SU-DHL-6 (cell line): ENCODE results near the gene NTN4.
A peak's percentile ranks its signal among the peaks of the same experiment; 100 is the strongest.

Source experiments
- H2AFZ ChIP-seq: fragments of 200-600 bp; sonication (generic); 2 replicates; pipeline ENCODE4 v1.6.1; 2014; ENCODE audit warnings: low read depth, mild to moderate bottlenecking, moderate library complexity, mixed read lengths, antibody characterized with exemption, low read length; ENCODE audit not compliant: severe bottlenecking
- H3F3A ChIP-seq: fragments of 200-600 bp; shearing (Covaris generic); 2 replicates; pipeline ENCODE4 v1.6.0; 2016; ENCODE audit warnings: antibody characterized with exemption, mild to moderate bottlenecking; ENCODE audit not compliant: insufficient read depth
- H3K27ac ChIP-seq: fragments of 200-600 bp; sonication (generic); 2 replicates; pipeline ENCODE4 v1.5.1; 2016; ENCODE audit warnings: low read depth, mild to moderate bottlenecking, low read length, moderate library complexity, mixed read lengths
- H3K27me3 ChIP-seq: fragments of 200-600 bp; sonication (generic), shearing (Covaris generic); 2 replicates; pipeline ENCODE4 v1.6.0; 2014; ENCODE audit warnings: mild to moderate bottlenecking, low read length
- H3K36me3 ChIP-seq: fragments of 200-600 bp; sonication (generic); 2 replicates; pipeline ENCODE4 v1.6.1; 2014; ENCODE audit warnings: mild to moderate bottlenecking, low read length, mixed read lengths
- H3K4me2 ChIP-seq: fragments of 300-600, 200-600 bp; shearing (Covaris generic), sonication (generic); 2 replicates; pipeline ENCODE4 v1.6.0; 2014; ENCODE audit warnings: low read length, low read depth, mild to moderate bottlenecking; ENCODE audit not compliant: poor library complexity, severe bottlenecking
- H3K4me3 ChIP-seq: fragments of 200-600 bp; sonication (generic); 2 replicates; pipeline ENCODE4 v1.5.1; 2014; ENCODE audit warnings: antibody characterized with exemption, low read length, mild to moderate bottlenecking, mixed read lengths; ENCODE audit not compliant: insufficient read depth, poor library complexity, severe bottlenecking
- H3K79me2 ChIP-seq: fragments of 200-600 bp; sonication (generic); 2 replicates; pipeline ENCODE4 v1.6.1; 2014; ENCODE audit warnings: mild to moderate bottlenecking, low read length, moderate library complexity; ENCODE audit not compliant: insufficient read depth
- H3K9ac ChIP-seq: fragments of 200-600 bp; sonication (generic); 2 replicates; pipeline ENCODE4 v1.7.0; 2014; ENCODE audit warnings: mild to moderate bottlenecking, low read length
- H3K9me2 ChIP-seq: fragments of 200-600 bp; sonication (generic); replicated peaks from 2 replicates; pipeline ENCODE4 v1.6.1; 2014; ENCODE audit warnings: low read length; ENCODE audit not compliant: insufficient read depth
- H3K9me3 ChIP-seq: fragments of 200-600 bp; sonication (generic); 2 replicates; pipeline ENCODE4 v1.6.1; 2014; ENCODE audit warnings: low read length, mixed read lengths; ENCODE audit not compliant: insufficient read depth
- H4K20me1 ChIP-seq: fragments of 200-600 bp; sonication (generic); 2 replicates; pipeline ENCODE4 v1.6.1; 2014; ENCODE audit warnings: low read depth, mild to moderate bottlenecking, antibody characterized with exemption, low read length, moderate library complexity, mixed read lengths
- CTCF ChIP-seq: fragments of 200-600 bp; sonication (generic); IDR thresholded peaks from one replicate; pipeline ENCODE4 v1.5.1; 2017; ENCODE audit warnings: antibody characterized with exemption, mild to moderate bottlenecking, low read length, moderate library complexity; ENCODE audit not compliant: insufficient read depth, poor library complexity, severe bottlenecking
- EZH2phosphoT487 ChIP-seq: fragments of 200-600 bp; sonication (generic), shearing (Covaris generic); conservative IDR thresholded peaks from 2 replicates; pipeline ENCODE4 v1.6.1; 2018; ENCODE audit warnings: mild to moderate bottlenecking, antibody characterized with exemption, low read length, moderate library complexity, mixed read lengths

NTN4 gene

DNA sequence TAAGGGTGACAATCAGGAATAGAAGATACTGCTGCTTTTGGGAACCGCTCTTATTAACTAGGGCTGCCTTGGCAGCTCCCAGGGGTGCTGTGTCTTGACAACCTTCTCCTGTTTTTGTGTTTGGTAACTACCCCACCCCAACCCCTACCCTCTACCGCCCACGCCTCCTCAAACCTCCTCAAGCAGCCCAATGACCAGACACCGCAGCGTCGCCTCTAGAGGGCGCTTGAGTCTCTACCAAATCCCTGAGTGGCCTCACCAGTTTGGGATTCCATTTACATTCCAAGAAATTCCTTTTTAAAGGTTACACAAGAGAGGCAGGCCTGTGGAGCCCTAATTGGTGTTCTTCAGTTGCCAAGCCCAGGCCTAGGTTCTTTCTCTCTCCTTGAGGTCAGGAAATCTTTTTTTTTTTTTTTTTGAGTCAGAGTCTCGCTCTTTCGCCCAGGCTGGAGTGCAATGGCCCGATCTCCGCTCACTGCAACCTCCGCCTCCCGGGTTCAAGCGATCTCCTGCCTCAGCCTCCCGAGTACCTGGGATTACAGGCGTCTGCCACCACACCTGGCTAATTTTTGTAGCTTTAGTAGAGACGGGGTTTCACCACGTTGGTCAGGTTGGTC lies 166.9 kb downstream of the NTN4 start:
- Histone ChIP-seq H3K27me3 (no peaks in the 10 kb centered on the region), H4K20me1 (no peaks in the 10 kb centered on the region), H3K4me2 (no peak overlapping the region), H3K27ac (no peak overlapping the region), H2AFZ (no peak overlapping the region), H3F3A (no peaks in the 10 kb centered on the region), H3K9me2 (no peaks in the 10 kb centered on the region), H3K36me3 (no peaks in the 10 kb centered on the region), H3K79me2 (no peaks in the 10 kb centered on the region), H3K4me3 (no peak overlapping the region), H3K9ac (no peak overlapping the region), H3K9me3 (no peaks in the 10 kb centered on the region)
- TF ChIP-seq EZH2phosphoT487 (no peak), CTCF (peak; percentile 81)

- H2AFZ ChIP-seq: no peak overlapping the region
- H3K9me2 ChIP-seq: no peaks in the 10 kb centered on the region
- no peaks in the 10 kb centered on the region for H3K79me2 ChIP-seq
- no peaks in the 10 kb centered on the region for H3K27me3 ChIP-seq
- H3K9me3 ChIP-seq: no peaks in the 10 kb centered on the region
- H4K20me1 ChIP-seq: no peaks in the 10 kb centered on the region
- H3K9ac ChIP-seq: no peak overlapping the region
- H3F3A ChIP-seq: no peaks in the 10 kb centered on the region
- H3K4me3 ChIP-seq: no peak overlapping the region
- TF ChIP-seq CTCF: no peak
- TF ChIP-seq EZH2phosphoT487: no peak
- no peak overlapping the region for H3K4me2 ChIP-seq
- no peaks in the 10 kb centered on the region for H3K36me3 ChIP-seq
- no peak overlapping the region for H3K27ac ChIP-seq
Observed at GRCh38 chr12:95622879-95623278, 167.7 kb downstream of the NTN4 start.

DNA sequence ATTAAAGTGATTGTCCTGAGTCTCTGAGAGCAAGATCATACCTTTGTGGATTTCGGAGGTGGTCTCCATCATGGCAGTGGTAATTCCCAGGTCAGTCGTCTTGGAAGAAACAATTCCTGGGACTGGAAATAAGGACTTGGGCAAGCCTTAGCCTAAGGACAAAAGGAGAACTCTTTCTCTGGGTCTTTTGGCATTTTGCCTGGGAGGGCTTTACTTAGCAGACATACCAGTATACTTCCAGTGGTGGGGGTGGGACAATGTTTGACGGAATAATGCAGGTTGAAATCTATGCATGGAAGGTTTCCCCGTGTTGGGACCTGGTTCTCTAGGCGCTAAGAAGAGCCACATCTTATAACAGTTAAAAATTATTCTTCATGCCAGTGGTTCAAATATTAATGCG lies 168.8 kb downstream of the NTN4 start:
- Histone ChIP-seq H3K9me2 (no peaks in the 10 kb centered on the region), H3K27ac (no peak overlapping the region), H3K9me3 (no peaks in the 10 kb centered on the region)

More for the DNA sequence above, 168.8 kb downstream of the NTN4 start:
- H3K4me3 ChIP-seq: no peak overlapping the region
- no peak for TF ChIP-seq EZH2phosphoT487
- TF ChIP-seq CTCF: no peak
- no peaks in the 10 kb centered on the region for H3K36me3 ChIP-seq
- no peak overlapping the region for H3K4me2 ChIP-seq
- H3F3A ChIP-seq: no peaks in the 10 kb centered on the region
- no peak overlapping the region for H2AFZ ChIP-seq
- no peaks in the 10 kb centered on the region for H3K27me3 ChIP-seq
- no peak overlapping the region for H3K9ac ChIP-seq
- H3K79me2 ChIP-seq: no peaks in the 10 kb centered on the region
- H4K20me1 ChIP-seq: no peaks in the 10 kb centered on the region
